PFSK-1 (cell line): Measurements from ENCODE around the gene ARFGAP3.

Experiments
- FOXP2 ChIP-seq: optimal IDR thresholded peaks from 2 replicates; pipeline ENCODE3; 2011; ENCODE audit warnings: borderline replicate concordance, control low read depth, inconsistent platforms; ENCODE audit not compliant: insufficient read depth; ENCODE audit errors: extremely low read length, extremely low read depth
- POLR2AphosphoS5 ChIP-seq: IDR thresholded peaks from 2 replicates; pipeline ENCODE4 v1.6.1; 2012; ENCODE audit warnings: low read depth, mild to moderate bottlenecking, control low read depth, low read length, moderate library complexity
- SIN3A ChIP-seq: IDR thresholded peaks from 2 replicates; pipeline ENCODE4 v1.6.1; 2012; ENCODE audit warnings: mild to moderate bottlenecking, low read length, moderate library complexity, borderline replicate concordance; ENCODE audit not compliant: insufficient read depth
- TAF1 ChIP-seq: IDR thresholded peaks from 2 replicates; pipeline ENCODE4 v1.6.1; 2012; ENCODE audit warnings: low read length, control low read depth, borderline replicate concordance; ENCODE audit not compliant: insufficient read depth
- TF ChIP-seq, protein P1 (sequence below), 2 experiments: IDR thresholded peaks; 2 replicates each; pipeline versions ENCODE4 v1.6.1 to v1.8.0; 2011 to 2012; ENCODE audit warnings: low read depth in 2 of 2, low read length in 2 of 2, control low read depth in 1 of 2, inconsistent platforms in 1 of 2, mild to moderate bottlenecking in 1 of 2, moderate library complexity in 1 of 2; ENCODE audit not compliant: insufficient read depth in 1 of 2

Gene ARFGAP3

DNA sequence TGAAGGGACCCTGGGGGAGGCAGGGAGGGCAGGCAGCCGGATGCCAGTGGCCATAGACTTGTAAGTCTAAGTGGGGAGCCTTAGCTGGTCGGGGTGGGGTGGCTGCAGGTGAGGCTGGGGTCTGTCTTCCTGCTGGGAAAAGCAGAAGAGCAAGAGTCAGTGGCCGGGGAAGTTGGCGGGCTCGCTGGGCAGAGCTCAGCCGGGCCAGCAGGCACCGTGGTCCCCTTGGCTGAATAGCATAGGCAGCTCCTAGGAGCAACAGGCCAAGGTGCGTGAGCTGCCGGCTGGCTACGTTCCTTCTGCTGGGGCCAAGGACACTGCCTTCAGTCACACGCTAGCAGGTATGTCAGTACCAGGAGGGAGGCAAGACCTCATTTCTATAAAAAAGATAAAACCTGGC lies 68.6 kb downstream of the ARFGAP3 start:
- no peak for TF ChIP-seq POLR2AphosphoS5
- TF ChIP-seq SIN3A: no peak
- no peak for TF ChIP-seq TAF1
- no peak for TF ChIP-seq FOXP2
- TF ChIP-seq, protein P1, sequence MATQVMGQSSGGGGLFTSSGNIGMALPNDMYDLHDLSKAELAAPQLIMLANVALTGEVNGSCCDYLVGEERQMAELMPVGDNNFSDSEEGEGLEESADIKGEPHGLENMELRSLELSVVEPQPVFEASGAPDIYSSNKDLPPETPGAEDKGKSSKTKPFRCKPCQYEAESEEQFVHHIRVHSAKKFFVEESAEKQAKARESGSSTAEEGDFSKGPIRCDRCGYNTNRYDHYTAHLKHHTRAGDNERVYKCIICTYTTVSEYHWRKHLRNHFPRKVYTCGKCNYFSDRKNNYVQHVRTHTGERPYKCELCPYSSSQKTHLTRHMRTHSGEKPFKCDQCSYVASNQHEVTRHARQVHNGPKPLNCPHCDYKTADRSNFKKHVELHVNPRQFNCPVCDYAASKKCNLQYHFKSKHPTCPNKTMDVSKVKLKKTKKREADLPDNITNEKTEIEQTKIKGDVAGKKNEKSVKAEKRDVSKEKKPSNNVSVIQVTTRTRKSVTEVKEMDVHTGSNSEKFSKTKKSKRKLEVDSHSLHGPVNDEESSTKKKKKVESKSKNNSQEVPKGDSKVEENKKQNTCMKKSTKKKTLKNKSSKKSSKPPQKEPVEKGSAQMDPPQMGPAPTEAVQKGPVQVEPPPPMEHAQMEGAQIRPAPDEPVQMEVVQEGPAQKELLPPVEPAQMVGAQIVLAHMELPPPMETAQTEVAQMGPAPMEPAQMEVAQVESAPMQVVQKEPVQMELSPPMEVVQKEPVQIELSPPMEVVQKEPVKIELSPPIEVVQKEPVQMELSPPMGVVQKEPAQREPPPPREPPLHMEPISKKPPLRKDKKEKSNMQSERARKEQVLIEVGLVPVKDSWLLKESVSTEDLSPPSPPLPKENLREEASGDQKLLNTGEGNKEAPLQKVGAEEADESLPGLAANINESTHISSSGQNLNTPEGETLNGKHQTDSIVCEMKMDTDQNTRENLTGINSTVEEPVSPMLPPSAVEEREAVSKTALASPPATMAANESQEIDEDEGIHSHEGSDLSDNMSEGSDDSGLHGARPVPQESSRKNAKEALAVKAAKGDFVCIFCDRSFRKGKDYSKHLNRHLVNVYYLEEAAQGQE (IDR thresholded peaks at IDR 0.05; ENCODE audit: insufficient read depth in 1 of 2, low read depth in 2 of 2, low read length in 2 of 2): no peak

DNA sequence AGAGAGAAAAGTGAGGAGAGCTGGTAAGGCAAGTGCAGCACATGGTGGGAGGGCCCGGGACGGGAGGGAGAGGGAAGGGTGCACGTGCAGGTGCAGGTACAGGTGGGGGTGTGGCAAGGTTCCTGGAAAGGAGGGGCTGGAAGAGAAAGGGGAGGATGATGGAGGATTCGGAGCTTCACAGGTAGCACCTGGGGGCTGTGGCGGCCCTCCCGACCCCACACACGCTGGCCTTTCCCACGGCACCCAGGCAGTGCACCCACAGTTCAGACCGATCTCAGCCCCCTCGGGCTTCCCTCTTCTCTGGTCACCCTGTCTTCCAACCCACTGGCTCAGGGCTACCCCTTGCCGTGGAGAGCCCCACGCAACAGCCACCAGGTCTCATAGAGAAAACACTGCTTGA lies 69.1 kb downstream of the ARFGAP3 start:
- TF ChIP-seq SIN3A: no peak

DNA sequence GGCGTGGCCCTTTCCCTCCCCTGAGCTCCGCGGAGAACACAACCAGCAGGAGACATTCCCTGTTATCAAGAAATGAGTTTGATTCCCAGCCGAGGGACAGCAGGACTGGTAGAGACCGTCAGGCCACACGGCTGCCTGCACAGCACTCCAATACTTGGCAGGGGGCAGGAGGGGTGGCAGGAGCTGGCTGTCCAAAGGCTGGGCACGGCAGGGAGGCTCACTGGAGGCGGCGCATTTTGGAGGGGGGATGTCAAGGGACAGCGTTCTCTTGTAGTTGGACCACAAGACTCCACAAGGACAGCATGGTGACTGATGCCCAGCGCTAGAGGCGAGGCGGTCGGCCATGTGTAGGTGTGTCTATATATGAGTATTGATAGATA lies 69.7 kb downstream of the ARFGAP3 start:
- no peak for TF ChIP-seq TAF1
- no peak for TF ChIP-seq SIN3A

DNA sequence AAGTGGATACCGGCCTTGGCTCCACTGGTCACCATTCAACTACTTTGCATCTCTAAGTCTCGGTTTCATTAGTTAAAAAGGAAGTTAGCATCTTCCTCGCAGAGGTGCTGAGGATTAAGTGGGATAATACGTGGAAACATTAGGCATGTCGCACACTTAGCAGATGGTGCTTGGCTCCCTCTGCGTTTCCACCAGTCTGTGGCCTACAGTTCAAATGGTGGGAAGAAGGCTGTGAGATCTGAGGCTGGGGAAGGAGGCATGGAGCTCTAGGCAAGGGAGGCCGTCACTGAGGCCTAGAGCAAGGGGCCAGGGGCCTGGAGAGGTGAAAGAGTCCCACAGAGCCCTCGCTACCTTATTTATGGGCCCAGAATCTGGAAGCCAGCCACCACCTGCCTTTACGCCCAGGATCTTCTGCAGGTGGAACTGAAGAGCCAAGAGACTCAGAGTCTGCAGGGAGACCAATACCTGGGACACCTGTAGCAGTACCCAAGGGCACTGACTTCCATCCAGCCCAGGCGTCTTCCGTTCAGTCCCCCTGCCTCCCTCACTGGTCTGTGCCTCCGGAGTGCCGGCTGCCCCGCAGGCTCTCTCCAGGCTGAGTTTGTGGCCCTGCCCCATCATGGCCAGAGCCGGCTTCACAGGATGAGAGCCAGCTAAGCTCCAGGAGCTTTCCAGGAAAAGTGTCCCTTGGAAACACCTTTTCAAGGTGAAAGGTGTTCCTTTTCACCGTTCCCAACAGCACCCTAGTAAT lies 70.3 kb downstream of the ARFGAP3 start:
- TF ChIP-seq SIN3A (no peak), POLR2AphosphoS5 (no peak), FOXP2 (no peak), TAF1 (no peak)
- TF ChIP-seq, protein P1 (IDR thresholded peaks at IDR 0.05; ENCODE audit: insufficient read depth in 1 of 2, low read depth in 2 of 2, low read length in 2 of 2): no peak

DNA sequence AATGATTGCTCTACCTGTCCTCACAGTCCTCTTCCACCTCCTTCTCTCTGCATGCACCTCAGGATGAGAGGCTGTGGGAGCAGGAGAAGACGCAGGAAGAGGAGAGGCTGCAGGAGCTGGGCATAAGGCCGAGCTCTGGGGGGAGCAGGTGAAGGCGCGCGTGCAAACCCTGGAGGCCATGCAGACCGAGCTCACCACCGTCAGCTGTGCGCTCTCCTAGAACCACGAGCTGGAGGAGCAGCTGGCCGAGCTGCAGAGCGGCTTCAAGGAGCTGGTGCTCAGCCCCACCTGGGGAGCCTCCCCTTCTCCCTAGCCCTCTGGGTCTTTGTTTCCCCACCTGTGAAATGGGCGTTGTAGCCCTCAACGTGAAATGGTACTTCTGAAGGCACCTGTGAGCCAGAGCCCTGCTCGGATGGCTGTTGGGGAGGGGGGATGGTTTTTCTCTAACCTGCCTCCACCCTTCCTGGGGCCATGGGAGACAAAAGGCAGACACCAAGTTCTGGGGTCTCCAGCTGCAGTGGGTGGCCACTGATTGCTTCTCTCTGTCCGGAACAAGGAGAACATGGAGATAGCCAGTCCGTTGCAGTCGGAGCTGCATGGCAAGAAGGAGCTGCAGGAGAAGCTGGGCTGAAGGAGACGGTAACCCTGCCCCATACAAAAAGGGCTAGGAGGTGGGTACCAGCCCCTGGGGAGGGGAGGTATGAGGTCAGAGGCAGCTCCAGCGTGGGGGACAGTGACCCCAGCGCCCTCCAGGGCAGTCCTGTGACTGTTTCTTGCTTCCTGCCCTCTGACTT lies 71.2 kb downstream of the ARFGAP3 start:
- TF ChIP-seq FOXP2 (no peak), POLR2AphosphoS5 (no peak), SIN3A (no peak), TAF1 (no peak)
- TF ChIP-seq, protein P1 (IDR thresholded peaks at IDR 0.05; ENCODE audit: insufficient read depth in 1 of 2, low read depth in 2 of 2, low read length in 2 of 2): no peak

DNA sequence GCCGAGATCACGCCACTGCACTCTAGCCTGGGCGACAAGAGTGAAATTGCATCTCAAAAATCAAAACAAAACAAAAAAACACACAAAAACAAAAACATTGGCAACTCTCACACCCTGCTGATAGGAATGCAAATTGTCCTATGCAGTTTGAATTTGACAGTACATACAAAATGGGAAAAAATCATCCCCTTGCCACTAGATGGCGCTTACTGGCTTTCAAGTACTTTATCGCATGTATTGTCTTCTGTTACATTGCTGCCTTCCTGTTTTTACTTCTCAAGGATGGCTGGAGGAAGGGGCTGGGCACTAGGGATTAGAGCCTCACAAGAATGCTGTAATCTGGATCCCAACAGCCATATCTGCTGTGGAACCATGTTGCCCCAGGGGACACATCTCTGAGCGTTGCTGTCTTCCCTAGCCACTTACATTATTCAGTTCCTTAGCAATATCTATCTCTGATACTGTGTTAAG lies 77.0 kb downstream of the ARFGAP3 start:
- TF ChIP-seq, protein P1 (IDR thresholded peaks at IDR 0.05; ENCODE audit: insufficient read depth in 1 of 2, low read depth in 2 of 2, low read length in 2 of 2): no peak
- no peak for TF ChIP-seq POLR2AphosphoS5
- no peak for TF ChIP-seq TAF1
- TF ChIP-seq FOXP2: no peak
- no peak for TF ChIP-seq SIN3A
